ENCODE data around the gene MS4A2.

MS4A2 gene

DNA sequence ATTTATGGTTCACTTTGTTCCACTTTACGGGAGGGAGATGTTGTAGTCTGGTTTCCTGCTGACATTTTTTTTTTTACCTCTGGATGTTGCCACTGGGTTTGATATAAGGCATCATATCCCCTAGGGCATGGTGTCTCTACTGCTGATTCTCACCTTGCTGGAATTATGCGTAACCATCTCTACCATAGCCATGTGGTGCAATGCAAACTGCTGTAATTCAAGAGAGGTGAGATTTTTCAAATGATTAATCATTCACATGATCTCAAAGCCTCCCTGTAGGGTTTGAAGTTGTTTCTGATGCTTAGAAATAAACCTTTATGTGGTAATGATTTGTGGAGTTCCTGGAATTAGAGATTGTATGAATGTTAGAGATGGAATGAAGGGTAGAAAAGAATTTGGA is 19.0 kb upstream of the MS4A2 start:
- TF ChIP-seq NFIC (IDR thresholded peaks at IDR 0.05), result no peak
- TF ChIP-seq, protein P1, sequence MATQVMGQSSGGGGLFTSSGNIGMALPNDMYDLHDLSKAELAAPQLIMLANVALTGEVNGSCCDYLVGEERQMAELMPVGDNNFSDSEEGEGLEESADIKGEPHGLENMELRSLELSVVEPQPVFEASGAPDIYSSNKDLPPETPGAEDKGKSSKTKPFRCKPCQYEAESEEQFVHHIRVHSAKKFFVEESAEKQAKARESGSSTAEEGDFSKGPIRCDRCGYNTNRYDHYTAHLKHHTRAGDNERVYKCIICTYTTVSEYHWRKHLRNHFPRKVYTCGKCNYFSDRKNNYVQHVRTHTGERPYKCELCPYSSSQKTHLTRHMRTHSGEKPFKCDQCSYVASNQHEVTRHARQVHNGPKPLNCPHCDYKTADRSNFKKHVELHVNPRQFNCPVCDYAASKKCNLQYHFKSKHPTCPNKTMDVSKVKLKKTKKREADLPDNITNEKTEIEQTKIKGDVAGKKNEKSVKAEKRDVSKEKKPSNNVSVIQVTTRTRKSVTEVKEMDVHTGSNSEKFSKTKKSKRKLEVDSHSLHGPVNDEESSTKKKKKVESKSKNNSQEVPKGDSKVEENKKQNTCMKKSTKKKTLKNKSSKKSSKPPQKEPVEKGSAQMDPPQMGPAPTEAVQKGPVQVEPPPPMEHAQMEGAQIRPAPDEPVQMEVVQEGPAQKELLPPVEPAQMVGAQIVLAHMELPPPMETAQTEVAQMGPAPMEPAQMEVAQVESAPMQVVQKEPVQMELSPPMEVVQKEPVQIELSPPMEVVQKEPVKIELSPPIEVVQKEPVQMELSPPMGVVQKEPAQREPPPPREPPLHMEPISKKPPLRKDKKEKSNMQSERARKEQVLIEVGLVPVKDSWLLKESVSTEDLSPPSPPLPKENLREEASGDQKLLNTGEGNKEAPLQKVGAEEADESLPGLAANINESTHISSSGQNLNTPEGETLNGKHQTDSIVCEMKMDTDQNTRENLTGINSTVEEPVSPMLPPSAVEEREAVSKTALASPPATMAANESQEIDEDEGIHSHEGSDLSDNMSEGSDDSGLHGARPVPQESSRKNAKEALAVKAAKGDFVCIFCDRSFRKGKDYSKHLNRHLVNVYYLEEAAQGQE (IDR thresholded peaks at IDR 0.05; ENCODE audit: low read depth), result no peak
- TF ChIP-seq ZBTB7A (IDR thresholded peaks at IDR 0.05; ENCODE audit: low read depth), result no peak
- no peak for TF ChIP-seq YY1 (IDR thresholded peaks at IDR 0.05; ENCODE audit: low read depth)
- TF ChIP-seq EP300 (IDR thresholded peaks at IDR 0.05; ENCODE audit: borderline replicate concordance), result no peak
- no peak for TF ChIP-seq TEAD4 (IDR thresholded peaks at IDR 0.05)

GRCh38 chr11:60077216-60077817 is 11.1 kb upstream of the MS4A2 start:
- TF ChIP-seq ZBTB7A (IDR thresholded peaks at IDR 0.05; ENCODE audit: low read depth), result no peak
- TF ChIP-seq, protein P1 (IDR thresholded peaks at IDR 0.05; ENCODE audit: low read depth), result no peak

DNA sequence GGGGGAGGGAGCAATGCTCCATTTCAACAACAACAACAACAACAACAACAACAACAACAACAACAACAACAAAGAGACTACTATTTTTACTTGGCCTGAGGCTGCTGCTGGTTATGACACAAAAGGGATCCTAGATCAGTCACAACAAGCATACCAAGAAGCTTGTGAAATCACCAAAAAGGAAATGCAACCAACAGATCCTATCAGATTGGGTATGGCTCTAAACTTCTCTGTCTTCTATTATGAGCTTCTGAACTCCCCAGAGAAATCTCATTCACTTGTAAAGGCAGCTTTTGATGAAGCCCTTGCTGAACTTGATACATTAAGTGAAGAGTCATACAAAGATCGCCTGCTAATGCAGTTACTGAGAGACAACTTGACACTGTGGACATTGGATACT is 10.5 kb upstream of the MS4A2 start:
- TF ChIP-seq EP300 (IDR thresholded peaks at IDR 0.05; ENCODE audit: borderline replicate concordance) (no peak), ZBTB7A (IDR thresholded peaks at IDR 0.05; ENCODE audit: low read depth) (no peak), TCF12 (IDR thresholded peaks at IDR 0.05; ENCODE audit: low read depth) (no peak), TAF1 (IDR thresholded peaks at IDR 0.05; ENCODE audit: low read depth) (no peak), FOXM1 (IDR thresholded peaks at IDR 0.05; ENCODE audit: borderline replicate concordance, low read depth) (no peak), YY1 (IDR thresholded peaks at IDR 0.05; ENCODE audit: low read depth) (no peak), MAX (IDR thresholded peaks at IDR 0.05) (no peak), RAD21 (IDR thresholded peaks at IDR 0.05; ENCODE audit: low read depth) (no peak), TEAD4 (IDR thresholded peaks at IDR 0.05) (no peak), CREB1 (IDR thresholded peaks at IDR 0.05; ENCODE audit: low read depth) (no peak), EGR1 (IDR thresholded peaks at IDR 0.05) (no peak), CEBPB (IDR thresholded peaks at IDR 0.05) (no peak), USF1 (IDR thresholded peaks at IDR 0.05) (no peak), NFIC (IDR thresholded peaks at IDR 0.05) (no peak)
- TF ChIP-seq, protein P1 (IDR thresholded peaks at IDR 0.05; ENCODE audit: low read depth), result no peak

GRCh38 chr11:60078745-60079144 is 9.7 kb upstream of the MS4A2 start:
- TF ChIP-seq, protein P1 (IDR thresholded peaks at IDR 0.05; ENCODE audit: low read depth), result no peak
- TF ChIP-seq USF1 (IDR thresholded peaks at IDR 0.05) (no peak), FOXM1 (IDR thresholded peaks at IDR 0.05; ENCODE audit: borderline replicate concordance, low read depth) (no peak), TEAD4 (IDR thresholded peaks at IDR 0.05) (no peak)

All from Ishikawa (cell line).